Measurements from ENCODE around the gene DMRTA2.
"Not testable (repeated sequence)": the region's sequence is repeated elsewhere in the genome, so short reads cannot be mapped to it uniquely, and the experiment has no call there.

The DMRTA2 gene

DNA sequence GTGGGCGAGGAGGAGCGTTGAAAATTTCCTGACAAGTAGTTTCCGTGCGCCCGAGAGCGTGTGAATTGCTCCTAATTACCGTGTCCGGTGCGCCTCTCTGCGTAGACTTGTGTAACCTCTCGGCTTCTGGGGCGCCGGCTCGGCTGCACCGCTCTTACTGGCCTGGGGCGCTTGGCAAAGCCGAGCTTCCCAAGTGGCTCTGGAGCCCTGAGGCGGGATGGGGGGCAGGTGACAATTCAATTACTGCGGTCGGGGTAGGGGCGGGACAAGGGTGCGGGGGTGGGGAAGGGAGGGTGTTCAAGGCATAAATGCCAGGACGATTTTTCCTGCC lies 392 bp upstream of the DMRTA2 start:
- no peak for DNase-seq (ENCODE audit: low spot score)

DNA sequence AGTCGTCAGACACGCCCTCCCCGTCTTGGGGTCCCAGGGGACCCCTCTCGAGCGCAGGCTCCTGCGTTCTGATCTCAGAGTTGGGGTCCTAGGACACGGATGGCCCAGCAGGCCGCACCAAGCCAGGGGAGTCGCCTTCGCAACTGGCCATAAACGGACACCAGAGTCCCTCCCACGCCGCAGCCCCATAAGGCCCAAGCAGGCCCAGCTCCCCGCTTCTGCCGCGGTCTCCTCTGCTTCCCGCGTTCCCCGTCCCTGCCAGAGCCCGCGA lies 633 bp downstream of the DMRTA2 start:
- DNase-seq (ENCODE audit: low spot score): no peak

DNA sequence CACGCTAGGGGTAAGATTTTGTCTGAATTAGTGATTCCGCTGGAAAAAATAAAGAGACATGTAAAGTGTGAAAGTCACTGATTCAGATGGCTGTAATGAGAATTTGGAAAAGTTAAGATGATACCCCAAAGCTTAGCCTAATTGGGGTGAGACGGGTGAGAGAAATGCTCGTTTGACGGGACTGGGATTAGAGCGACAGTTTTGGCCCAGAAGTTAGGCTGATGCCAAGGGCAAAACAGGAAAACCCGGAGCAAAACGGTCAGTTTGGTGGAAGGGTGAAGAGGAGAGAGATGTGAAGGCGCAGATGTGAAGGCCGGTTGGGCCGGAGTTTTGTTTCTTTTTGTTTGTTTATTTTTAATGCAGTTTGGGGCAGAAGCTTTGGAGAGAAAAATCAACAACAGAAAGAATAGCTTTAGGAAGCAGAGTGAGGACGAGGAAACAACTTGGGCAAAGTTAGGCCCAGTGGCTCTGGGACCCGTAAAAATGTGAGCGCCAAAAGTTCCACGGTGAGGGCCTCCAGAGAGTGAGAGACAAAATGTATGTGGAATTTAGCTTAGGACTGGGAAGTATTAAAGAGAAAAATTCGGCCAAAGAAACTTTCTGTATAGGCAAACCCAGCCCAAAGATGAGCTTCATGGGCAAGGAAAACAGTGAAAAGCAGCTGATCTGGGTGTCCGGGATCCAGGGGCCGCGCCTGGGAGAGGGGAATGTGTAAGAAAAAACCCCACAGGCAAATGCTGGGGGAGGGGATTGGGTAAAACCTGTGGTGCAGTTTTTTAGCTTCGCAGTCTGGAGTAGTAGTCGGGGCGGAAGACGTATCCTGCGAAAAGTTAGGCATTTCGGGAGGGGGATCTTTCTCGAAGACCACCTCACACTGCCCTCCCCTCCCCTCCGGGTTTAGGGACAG lies 1.2 kb downstream of the DMRTA2 start:
- DNase-seq (ENCODE audit: low spot score): no peak

DNA sequence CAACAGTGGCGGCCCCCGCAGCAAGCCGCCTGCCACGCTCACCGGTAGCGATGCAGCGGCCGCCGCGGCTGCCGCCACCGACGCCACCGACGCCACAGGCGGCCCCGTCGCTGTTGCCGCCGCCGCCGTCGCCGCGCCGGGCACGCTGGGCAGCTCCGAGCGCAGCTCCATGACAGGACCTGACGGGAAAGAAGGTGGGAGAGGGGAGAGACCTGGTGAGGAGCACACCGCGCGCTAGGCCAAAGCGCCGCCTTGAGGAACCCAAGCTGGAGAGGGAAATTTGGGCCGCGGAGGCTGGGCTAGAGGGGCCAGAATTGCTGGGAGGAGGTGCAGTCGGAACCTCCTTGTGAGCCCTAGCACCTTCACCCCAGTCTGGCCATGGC lies 1.9 kb downstream of the DMRTA2 start:
- DNase-seq (ENCODE audit: low spot score): no peak

DNA sequence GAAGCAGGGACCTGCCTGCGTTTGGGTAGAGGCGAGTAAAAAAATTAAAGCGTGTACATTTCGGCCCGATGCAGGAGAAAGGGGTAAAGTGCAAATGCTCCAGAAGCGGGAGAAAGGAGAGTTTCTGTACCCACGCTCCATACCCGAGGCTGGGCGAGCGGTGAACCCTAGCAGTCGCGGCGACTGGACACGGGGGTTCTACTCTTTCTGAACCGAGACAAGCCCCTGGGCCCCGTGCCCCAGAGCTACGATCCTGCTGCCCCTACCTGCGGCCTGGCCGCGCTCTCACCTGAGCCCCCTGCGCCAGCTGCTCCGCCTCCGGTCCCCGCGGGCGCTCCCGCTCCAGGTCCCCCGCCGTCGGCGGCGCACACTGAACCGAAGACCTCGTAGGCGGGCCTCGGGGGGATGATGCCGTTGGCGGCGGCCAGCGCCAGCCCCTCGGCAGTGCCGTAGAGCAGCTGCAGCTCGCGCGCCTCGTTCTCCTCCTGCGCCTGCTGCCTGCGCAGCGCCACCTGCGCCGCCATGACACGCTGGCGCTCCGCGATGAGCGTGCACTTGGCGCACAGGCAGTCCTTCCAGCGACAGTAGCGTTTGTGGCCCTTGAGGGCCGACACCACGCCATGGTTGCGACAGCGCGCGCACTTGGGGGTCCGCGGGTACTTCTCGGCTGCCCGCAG lies 2.4 kb downstream of the DMRTA2 start:
- DNase-seq (ENCODE audit: low spot score): no peak

DNA sequence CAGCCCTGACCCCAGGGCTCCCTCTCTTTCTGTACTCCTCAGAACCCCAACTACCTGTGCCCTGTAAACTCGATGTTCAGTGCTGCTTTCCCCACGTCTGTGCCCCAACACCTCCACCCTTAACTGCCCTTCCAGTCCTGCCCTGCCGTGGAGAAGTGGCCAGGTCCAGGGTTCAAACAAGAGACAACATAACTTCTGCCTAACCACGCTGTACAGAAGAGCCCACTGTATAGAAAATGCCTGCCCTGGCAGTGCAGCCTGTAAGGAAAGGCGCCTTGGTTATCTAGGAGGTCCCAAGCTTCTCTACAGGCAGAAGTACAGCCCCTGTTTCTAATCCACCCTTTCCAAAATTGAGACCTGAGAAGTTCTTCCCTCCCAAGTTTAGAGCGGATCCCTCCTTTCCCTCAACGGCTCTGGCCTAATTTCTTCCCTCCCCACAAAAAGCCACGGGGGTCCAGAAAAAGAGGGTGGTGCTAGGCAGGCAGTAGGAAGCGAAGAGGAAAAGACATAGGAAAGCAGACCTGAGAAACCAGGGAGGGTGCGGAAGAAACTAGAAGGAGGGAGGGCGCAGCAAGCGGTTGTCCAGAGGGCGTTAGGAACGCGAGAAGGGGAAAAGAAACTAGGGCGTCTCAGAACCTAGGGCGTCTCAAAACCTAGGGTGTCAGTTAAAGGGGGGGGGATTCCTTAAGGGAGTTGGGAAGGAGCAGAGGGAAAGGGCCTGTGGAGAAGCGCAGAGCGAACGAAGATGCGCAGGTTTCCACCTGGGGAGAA lies 3.2 kb downstream of the DMRTA2 start:
- DNase-seq (ENCODE audit: low spot score): no peak

DNA sequence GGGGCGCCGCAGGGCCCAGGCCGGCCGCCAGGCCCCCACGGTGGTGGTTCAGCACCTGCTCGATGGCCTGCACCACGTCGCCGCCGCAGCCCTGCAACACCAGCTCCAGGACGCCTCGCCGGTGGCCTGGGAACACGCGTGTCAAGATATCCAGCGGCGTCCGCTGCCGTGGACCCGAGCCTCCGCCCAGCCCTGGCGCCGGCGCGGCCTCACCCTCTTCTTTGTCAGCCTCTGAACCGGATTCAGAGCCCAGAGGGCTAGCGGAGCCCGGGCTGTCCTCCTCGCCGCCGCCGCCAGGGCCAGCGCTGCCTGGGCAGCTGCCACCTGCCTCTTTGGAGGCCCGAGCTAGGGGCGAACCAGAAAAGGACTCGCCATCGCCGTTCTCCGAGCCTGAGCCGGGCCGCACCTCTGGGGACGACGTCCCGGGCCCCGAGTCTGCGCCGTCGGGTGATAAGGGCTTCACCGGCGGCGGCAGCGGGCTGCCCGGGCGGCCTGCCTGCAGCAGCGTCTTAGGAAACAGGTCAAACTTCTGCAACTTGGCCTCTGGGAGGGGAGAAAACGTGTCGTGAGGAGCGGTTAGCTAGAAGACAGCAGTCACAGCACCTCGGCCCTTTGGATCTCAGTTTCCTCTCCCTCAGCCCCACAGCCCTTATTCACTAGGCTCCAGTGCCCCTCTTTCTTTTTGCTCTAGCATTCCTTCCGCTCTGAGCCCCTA lies 3.9 kb downstream of the DMRTA2 start:
- no peak for DNase-seq (ENCODE audit: low spot score)

DNA sequence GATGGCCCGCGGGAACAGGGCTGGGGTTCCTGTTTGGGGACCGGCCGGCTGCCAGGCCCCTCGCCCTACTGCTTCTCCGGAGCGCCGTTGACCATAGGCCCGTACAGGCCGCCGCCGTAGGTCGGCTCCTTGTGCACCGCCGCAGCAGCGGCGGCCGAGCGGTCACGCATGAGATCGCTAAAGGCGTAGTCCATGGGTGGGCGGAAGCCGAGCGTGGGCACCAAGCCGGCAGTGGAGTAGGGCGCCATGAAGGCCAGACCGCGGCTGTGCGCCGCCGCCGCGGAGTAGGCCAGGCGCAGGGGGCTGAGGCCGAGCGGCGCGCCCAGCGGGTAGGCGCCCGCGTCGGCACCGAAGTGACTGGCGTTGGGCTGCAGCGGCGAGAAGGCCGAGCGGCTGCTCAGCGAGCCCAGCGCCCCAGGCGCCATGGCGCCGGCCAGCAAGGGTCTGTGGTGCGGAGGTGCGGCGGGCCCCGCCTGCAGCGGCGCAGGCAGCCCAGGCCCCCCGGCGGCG lies 4.6 kb downstream of the DMRTA2 start:
- no peak for DNase-seq (ENCODE audit: low spot score)

DNA sequence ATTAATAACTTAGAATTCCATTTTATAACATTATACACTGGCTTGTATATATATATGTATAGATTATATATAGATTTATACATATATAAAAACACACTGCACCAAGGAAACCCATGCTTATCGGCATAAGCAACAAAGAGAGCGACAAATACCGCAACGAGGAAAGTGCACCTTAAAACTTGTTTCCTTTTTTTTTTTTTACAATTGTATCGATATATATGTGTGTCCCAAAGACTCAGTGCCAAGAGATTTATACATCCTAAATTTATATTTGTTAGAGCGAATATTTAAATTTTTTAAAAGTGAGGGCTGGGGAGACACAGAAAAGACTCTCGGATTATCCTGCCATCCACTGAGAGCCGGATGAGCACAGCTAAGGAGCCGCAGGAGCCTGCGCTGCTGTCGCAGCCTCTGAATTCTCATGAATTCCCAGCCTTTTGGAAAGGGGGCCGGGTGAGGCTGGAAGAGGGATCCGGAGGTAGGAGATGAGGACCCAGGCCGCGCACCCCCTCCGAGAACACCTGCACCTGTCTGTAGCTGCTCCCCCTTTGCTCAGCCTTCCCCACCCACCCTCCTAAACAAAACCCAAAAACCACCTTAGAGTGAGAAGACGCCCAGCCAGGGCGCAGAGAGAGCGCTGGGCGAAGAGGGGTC lies 5.2 kb downstream of the DMRTA2 start:
- DNase-seq (ENCODE audit: low spot score): no peak

DNA sequence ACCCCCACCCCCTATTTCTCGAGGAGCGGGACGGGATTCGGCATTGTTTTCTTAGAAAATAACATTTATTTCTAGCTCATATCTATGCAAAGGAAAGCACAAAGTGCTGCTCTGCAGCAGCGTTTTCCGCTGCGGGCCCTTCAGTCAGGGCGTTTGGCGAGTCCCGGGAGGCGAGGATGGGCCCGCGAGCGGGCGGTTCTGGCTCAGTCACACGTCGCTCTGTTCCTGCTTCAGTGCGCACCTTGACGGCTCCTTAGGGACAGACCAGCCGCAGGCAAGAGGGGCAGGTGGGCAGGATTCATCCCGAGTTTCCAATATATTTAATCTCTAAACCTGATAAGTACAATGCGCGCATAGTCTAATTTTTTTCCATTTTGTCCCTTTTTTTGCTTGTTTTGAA lies 5.7 kb downstream of the DMRTA2 start:
- DNase-seq (ENCODE audit: low spot score): no peak

DNA sequence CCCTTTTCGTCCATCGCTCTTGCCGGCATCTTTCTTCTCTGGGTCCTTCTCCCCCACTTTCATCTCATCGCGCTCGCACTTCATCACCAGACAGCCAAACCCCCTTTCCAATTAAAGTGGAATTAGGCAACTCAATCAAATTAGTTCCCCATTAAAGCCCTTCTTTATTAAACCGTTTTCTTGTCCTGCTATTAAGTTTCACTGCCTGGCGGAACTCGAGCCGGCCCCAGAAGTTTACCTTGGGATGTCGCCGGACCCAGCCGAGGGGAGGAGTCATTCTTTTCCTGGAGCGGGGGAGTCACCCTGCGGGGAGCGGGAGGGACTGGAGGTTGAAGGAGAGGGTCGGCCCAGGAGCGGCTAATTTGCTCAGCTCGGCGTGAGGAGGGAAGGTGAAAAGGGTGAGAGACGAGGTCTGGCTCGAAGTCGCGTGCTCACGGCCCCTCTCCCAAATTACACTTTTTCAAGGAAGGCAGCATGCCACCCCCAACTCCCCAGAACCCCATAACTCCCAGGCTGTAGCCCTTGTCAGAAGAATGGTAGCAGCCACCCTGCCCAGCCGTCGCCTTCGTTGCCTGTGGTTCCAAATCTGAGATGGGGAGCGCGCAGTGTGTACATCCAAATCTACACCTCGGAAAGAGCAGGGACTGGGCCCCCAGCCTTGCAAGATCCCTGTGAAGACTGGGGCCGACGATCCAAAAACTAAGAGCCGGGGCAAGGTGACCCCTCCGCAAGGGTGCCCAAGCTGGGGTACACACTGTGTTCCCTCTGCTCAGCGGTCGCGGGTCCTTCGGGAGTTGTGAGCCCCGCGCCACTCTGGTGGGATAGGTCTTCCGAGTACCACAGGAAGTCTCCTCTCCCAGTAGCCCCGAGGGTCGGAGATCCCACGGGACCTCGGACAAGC lies 6.4 kb downstream of the DMRTA2 start:
- DNase-seq (ENCODE audit: low spot score): no peak

DNA sequence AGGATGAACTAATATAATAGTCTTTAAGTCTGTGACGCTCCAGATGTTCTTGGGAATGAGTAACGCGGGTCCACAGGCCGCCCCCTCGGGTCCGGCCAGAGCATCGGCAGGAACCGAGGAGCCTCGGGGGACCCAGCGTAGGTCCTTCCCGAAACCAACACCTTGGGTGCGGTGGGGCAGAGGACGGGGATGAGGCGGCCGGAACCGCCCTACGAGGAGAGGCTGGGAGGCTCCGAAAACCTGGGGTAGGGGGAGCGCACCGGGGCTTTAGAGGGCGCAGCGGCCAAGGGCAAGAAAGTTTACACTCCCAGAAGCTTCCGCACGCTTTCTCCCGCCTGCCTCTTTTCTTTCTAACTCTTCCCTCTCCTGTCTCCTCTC lies 7.1 kb downstream of the DMRTA2 start:
- DNase-seq (ENCODE audit: low spot score): no peak

DNA sequence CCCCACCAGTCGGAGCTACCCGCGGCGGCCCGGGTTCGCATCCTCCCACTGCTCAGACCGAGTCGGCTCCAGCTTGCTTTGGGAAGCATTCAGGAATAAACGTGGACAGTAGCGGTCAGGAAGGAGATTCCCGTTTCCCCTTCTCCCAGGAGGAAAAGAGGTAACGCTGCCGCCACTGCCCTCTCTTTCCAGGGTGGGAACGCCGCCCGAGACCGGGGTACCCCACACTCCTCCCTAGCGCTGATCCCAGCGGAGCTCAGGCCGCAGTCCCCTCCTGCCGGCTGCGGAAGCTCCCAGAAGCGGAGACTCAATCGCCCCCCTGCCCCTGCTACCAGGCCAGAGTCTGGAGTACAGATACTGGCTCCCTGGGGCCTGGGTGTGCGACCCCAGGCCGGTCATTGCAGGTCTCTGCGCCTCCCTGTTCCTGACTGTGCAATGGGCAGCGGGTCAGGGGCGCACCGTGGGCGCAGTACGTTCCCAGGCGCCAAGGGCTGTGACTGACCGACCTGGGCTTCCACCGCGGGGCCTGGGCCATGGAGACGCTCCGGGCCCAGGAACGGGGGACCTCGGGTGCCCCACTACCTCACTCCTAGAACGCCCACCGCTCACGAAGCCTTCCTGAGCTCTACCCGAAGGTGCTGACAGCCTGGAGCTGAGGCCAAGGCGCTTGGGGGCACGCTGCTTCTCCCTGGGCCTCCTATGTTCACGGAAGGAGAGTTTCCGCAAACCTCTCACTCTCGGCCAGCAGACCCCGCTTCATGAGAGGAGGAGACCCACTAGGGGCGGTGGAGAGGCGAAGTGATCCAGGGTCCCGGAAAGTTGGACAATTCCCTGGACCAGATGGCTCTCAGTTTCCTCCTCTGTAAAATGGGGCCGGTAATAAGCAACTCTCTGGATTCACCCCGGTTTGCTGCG lies 7.8 kb downstream of the DMRTA2 start:
- no peak for DNase-seq (ENCODE audit: low spot score)

DNA sequence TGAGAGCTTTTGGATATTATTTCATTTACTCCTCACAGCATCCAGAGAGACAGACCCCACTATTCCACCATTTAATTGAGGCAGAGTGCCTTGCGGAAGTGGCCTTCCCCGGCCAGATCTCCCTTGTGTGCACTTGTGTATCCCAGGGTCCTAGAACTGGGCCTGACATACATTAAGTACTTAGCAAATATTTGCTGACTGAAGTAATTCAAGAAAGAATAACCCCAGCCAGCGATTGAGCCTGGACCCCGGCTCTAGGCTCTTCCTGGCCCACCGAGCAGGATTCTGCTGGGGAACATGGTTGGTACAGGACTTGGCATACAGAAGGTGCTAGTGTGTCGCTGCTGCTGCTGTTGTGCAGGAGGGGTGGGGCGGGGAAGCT lies 8.4 kb downstream of the DMRTA2 start:
- DNase-seq (ENCODE audit: low spot score): no peak

DNA sequence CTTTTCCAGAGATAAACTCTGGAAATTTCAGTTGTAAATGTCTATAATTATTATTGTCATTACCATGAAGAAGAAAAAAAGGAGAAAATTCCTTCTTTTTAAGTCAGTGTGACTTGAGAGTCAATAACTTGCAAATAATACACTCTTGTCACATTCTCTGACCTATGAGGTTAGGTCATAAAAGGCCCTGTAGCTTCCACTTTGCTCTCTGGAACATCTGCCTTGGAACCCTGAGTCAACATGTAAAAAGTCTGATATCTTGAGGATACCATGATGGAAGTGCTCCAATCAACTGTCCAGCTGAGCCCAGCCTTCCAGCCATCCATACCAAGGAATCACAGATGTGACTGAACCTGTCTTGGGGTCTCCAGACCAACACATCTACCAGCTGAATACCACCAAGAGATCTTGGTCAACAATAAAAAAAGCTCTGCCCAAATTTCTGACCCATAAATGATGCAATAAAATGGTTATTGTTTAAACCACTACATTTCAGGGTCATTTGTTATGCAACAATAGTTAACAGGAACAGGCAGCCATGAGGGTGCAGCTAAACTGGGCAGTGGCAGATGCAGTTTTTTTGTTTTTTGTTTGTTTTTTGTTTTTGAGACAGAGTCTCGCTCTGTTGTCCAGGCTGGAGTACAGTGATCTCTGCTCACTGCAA lies 10.3 kb downstream of the DMRTA2 start:
- no peak for DNase-seq (ENCODE audit: low spot score)

DNA sequence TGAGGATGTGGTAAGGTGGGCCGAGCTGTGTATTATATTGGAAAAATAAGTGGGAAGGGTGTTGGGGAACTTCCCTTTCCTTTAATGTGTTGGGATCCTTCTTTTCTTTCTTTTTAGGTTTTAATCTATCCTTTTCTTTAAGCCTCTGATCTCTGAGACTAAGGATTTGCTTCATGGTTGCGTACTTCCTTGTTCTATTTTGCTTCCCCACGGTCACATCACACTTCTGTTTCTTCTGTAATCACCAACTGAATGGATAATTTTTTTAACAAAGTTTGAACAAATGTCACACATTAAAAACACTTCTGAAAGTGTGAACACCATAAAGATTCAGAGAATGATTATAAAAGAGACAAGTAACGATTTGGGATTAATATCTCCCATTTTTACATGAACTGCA lies 17.4 kb downstream of the DMRTA2 start:
- no peak for DNase-seq (ENCODE audit: low spot score)

DNA sequence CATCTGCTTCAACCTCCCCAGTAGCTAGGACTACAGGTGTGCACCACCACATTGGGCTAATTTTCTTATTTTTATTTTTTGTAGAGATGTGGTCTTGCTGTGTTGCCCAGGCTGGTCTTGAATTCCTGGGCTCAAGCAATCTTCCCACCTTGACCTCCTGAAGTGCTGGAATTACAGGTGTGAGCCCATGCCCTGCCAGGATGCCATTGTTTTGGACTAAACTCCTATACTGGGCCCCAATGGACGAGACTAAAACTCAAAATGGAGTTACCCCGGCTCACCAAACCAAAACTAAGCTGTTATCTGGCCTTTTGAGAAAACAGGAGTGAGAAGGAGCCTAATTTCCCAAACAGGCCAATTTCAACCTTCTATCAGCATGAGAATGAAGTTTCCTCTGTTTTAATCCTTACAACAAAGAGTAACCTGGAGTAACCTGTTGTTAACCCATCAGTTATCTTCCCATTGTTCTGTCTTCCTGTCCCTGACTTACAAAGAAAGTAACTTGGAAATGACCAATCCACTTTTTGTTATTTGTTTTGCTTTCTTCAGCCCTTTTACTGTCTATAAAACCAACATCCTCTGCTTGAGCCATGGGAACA lies 29.6 kb downstream of the DMRTA2 start:
- no peak for DNase-seq (ENCODE audit: low spot score)

DNA sequence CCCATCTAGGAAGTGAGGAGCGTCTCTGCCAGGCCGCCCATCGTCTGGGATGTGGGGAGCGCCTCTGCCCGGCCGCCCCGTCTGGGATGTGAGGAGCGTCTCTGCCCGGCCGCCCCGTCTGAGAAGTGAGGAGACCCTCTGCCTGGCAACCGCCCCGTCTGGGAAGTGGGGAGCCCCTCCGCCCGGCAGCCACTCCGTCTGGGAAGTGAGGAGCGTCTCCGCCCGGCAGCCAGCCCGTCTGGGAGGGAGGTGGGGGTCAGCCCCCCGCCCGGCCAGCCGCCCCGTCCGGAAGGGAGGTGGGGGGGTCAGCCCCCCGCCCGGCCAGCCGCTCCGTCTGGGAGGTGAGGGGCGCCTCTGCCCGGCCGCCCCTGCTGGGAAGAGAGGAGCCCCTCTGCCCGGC lies 41.7 kb downstream of the DMRTA2 start:
- not testable (repeated sequence) for DNase-seq (ENCODE audit: low spot score)

DNA sequence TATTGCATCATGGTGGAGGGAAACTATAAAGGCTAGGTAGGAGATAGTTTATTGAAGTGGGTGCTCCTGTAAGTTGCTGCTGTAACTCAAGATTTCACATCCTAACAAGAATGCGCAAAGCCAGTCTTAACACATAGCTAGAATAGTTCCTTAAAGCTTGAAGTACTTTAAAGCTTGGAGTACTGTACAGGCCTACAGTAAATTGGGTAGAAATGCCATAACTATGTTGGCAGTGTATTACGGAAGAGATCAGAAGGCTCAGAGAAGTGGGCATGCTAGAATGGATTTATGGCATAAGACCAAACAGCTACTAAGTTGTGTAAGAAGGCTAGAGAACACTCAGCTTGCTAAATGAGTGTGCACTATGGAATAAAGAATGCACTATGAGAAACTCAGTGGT lies 44.5 kb downstream of the DMRTA2 start:
- DNase-seq (ENCODE audit: low spot score): no peak
